ENCODE data around the gene MR1.

DNA sequence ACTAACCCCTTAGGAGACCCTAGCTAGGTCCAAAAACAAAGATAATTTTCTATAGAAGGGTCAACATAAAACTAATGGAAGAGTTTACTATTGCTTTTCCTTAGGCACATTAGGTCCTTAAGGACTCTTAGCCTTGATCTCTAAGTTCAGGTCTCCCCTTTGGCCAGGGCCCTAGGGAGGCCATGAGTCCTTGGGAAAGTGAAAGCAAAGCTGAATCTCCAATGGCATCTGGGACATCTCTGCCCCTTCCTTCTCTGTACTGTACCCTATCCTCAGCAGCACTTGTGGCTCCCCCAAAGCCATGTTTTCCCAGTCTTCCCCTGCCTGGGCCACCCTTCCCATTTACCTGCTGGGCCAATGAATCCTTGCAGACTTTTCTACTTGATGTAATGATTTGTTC is 69.1 kb downstream of the MR1 start:
- TF ChIP-seq, protein P1, sequence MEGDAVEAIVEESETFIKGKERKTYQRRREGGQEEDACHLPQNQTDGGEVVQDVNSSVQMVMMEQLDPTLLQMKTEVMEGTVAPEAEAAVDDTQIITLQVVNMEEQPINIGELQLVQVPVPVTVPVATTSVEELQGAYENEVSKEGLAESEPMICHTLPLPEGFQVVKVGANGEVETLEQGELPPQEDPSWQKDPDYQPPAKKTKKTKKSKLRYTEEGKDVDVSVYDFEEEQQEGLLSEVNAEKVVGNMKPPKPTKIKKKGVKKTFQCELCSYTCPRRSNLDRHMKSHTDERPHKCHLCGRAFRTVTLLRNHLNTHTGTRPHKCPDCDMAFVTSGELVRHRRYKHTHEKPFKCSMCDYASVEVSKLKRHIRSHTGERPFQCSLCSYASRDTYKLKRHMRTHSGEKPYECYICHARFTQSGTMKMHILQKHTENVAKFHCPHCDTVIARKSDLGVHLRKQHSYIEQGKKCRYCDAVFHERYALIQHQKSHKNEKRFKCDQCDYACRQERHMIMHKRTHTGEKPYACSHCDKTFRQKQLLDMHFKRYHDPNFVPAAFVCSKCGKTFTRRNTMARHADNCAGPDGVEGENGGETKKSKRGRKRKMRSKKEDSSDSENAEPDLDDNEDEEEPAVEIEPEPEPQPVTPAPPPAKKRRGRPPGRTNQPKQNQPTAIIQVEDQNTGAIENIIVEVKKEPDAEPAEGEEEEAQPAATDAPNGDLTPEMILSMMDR (IDR thresholded peaks at IDR 0.05 in 4 of 5, conservative IDR thresholded peaks at IDR 0.05 in 1 of 5): no peak
- TF ChIP-seq POLR2A (IDR thresholded peaks at IDR 0.05): no peak

Measured in gastrocnemius medialis (tissue), 4 donors.